PC-9 (cell line): ENCODE results near the gene ASIC5. TPM values are rescaled to one million over a fixed set of nuclear protein-coding genes. Genes with fewer than 3 reads are reported as not detected.

ENCODE experiments used
- BruUV-seq: library from RNA; stranded (reverse); fragments of 400-500 nt; replicated peaks from 2 replicates; lab custom pipeline; 2021; lab: Mats Ljungman, UMichigan
- CTCF ChIA-PET: fragments of 300-600 bp; sonication (Branson Sonifier 250); formaldehyde crosslinking; loops from one replicate; lab custom pipeline; 2022; ENCODE audit warnings: antibody characterized with exemption; lab: Charles Lee
- POLR2A ChIA-PET: fragments of 300-600 bp; sonication (Branson Sonifier 250); formaldehyde crosslinking; loops from one replicate; lab custom pipeline; 2022; ENCODE audit warnings: antibody characterized with exemption; ENCODE audit not compliant: unreplicated experiment; lab: Charles Lee
- DNase-seq, 2 experiments: peaks; one replicate each; pipeline versions ENCODE4 v3.0.0 to v3.0.0-alpha.2; 2015 to 2022; ENCODE audit warnings: mixed read lengths in 1 of 2
- H2AFZ ChIP-seq: fragments of 200-600 bp; sonication (generic); 2 replicates; pipeline ENCODE4 v1.8.1; 2017; ENCODE audit warnings: antibody characterized with exemption
- H3F3A ChIP-seq: fragments of 200-600 bp; sonication (generic); 2 replicates; pipeline ENCODE4 v1.8.1; 2017; ENCODE audit warnings: antibody characterized with exemption, mild to moderate bottlenecking, low read depth; ENCODE audit not compliant: insufficient read depth
- H3K27ac ChIP-seq: fragments of 200-600 bp; sonication (generic); 2 replicates; pipeline ENCODE4 v1.6.1; 2016; ENCODE audit warnings: mixed run types
- H3K27me3 ChIP-seq: fragments of 200-600 bp; sonication (generic); 2 replicates; pipeline ENCODE4 v1.6.1; 2016; ENCODE audit warnings: low read depth, mixed run types; ENCODE audit not compliant: insufficient read depth
- H3K36me3 ChIP-seq: fragments of 200-600 bp; sonication (generic); 2 replicates; pipeline ENCODE4 v1.6.1; 2016; ENCODE audit warnings: low read depth, mixed run types
- H3K4me1 ChIP-seq: fragments of 200-600 bp; sonication (generic); replicated peaks from 2 replicates; pipeline ENCODE4 v1.6.1; 2016; ENCODE audit warnings: mixed run types; ENCODE audit not compliant: insufficient read depth
- H3K4me2 ChIP-seq: fragments of 200-600 bp; sonication (generic); 2 replicates; pipeline ENCODE4 v1.6.1; 2017; ENCODE audit warnings: mixed run types
- H3K4me3 ChIP-seq: fragments of 200-600 bp; sonication (generic); 2 replicates; pipeline ENCODE4 v1.6.1; 2016; ENCODE audit warnings: mixed run types
- H3K79me2 ChIP-seq: fragments of 200-600 bp; sonication (generic); 2 replicates; pipeline ENCODE4 v1.6.1; 2017; ENCODE audit warnings: low read depth, mixed run types
- H3K9me2 ChIP-seq: fragments of 200-600 bp; sonication (generic); 2 replicates; pipeline ENCODE4 v1.8.1; 2017; ENCODE audit warnings: mild to moderate bottlenecking; ENCODE audit not compliant: insufficient read depth
- H3K9me3 ChIP-seq: fragments of 200-600 bp; sonication (generic); 2 replicates; pipeline ENCODE4 v1.8.1; 2016; ENCODE audit warnings: low read depth; ENCODE audit not compliant: insufficient read depth
- H4K20me1 ChIP-seq: fragments of 200-600 bp; sonication (generic); 2 replicates; pipeline ENCODE4 v1.8.1; 2017; ENCODE audit not compliant: insufficient read depth
- EZH2 ChIP-seq: fragments of 200-600 bp; sonication (generic); IDR thresholded peaks from 2 replicates; pipeline ENCODE4 v1.8.0; 2017; ENCODE audit warnings: antibody characterized with exemption, low read depth
- intact Hi-C: fragments of 100-400 bp; cut with micrococcal nuclease; formaldehyde crosslinking; loops from one replicate; pipeline ENCODE4 v1.10.0; 2022; ENCODE audit not compliant: unreplicated experiment
- total RNA-seq: library from RNA; stranded (reverse); gene quantifications from 2 replicates; pipeline ENCODE4 v1.2.3, GENCODE V29; 2021
- TF ChIP-seq, protein P1 (sequence below): fragments of 200-600 bp; sonication (generic); conservative IDR thresholded peaks from 2 replicates; pipeline ENCODE4 v1.6.1; 2017; ENCODE audit warnings: mixed run types, antibody characterized with exemption, mild to moderate bottlenecking, moderate library complexity

ASIC5 gene
- total RNA-seq, 1 experiment from 2014 or later: not detected

DNA sequence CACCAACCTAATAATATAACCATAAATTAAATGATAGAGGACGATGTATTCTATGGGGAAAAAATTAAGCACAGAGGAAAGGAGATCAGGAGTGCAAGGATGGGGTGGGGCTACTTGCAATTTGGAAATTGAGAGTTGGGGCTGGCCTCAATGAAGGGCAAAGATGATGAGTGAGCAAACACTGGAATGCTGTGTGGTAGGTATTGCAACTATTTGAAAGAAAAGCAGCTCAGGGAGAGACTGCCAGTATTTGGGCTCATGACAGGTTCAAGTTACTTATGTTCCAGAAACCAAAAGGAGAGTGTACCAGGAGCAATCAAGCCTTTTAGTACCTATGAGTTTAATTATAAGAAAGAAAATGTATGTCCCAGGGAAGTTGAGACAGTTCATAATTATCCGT lies 47.4 kb downstream of the ASIC5 start:
- TF ChIP-seq, protein P1, sequence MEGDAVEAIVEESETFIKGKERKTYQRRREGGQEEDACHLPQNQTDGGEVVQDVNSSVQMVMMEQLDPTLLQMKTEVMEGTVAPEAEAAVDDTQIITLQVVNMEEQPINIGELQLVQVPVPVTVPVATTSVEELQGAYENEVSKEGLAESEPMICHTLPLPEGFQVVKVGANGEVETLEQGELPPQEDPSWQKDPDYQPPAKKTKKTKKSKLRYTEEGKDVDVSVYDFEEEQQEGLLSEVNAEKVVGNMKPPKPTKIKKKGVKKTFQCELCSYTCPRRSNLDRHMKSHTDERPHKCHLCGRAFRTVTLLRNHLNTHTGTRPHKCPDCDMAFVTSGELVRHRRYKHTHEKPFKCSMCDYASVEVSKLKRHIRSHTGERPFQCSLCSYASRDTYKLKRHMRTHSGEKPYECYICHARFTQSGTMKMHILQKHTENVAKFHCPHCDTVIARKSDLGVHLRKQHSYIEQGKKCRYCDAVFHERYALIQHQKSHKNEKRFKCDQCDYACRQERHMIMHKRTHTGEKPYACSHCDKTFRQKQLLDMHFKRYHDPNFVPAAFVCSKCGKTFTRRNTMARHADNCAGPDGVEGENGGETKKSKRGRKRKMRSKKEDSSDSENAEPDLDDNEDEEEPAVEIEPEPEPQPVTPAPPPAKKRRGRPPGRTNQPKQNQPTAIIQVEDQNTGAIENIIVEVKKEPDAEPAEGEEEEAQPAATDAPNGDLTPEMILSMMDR: no peak
- no peaks in the 10 kb centered on the region for H3K9me3 ChIP-seq
- H3K4me3 ChIP-seq: no peak overlapping the region
- H3K27ac ChIP-seq: no peak overlapping the region
- H2AFZ ChIP-seq: no peak overlapping the region
- 0 out of 2 replicates have a peak, but pooled peaks cover 4% of the 10 kb centered on the region for H3K4me1 ChIP-seq
- no peaks in the 10 kb centered on the region for H3K79me2 ChIP-seq
- ChIA-PET CTCF (no interaction called here), POLR2A (interaction anchor here (0.6 kb wide), 1 partner anchor 1336 kb away, joined by 3 read pairs; no protein-coding TSS in a partner anchor)
- no peaks in the 10 kb centered on the region for H3K27me3 ChIP-seq
- no peaks in the 10 kb centered on the region for H3F3A ChIP-seq
- no peaks in the 10 kb centered on the region for H4K20me1 ChIP-seq
- no peaks in the 10 kb centered on the region for H3K36me3 ChIP-seq
- no TSS peak for BruUV-seq
- no peak overlapping the region for H3K4me2 ChIP-seq
- no peak for DNase-seq
- H3K9me2 ChIP-seq: no peaks in the 10 kb centered on the region
- intact Hi-C loops: no loop called here

DNA sequence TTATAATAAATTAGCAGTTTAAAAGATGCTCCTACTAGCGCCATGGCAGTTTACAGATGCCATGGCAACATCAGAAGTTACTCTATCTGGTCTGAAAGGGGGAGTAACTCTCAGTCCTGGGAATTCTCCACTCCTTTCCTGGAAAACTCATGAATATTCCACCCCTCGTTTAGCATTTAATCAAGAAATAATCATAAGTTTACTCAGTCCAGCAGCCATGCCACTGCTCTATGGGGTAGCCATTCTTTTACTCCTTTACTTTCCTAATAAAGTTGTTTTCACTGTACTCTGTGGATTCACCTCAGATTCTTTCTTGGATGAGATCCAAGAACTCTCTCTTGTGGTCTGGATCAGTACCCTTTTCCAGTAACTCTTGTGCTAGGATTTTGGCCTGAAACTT lies 55.0 kb downstream of the ASIC5 start:
- H3K4me1 ChIP-seq: no peaks in the 10 kb centered on the region
- ChIA-PET POLR2A (no interaction called here), CTCF (interaction anchor here (0.5 kb wide), 1 partner anchor 838 kb away, joined by 3 read pairs; no protein-coding TSS in a partner anchor)
- no peaks in the 10 kb centered on the region for H3K79me2 ChIP-seq
- no peak overlapping the region for H3K4me2 ChIP-seq
- intact Hi-C loops: no loop called here
- H3K4me3 ChIP-seq: no peak overlapping the region
- no peak for TF ChIP-seq EZH2
- TF ChIP-seq, protein P1: no peak
- H3K9me2 ChIP-seq: no peaks in the 10 kb centered on the region
- no TSS peak for BruUV-seq
- H3K9me3 ChIP-seq: no peaks in the 10 kb centered on the region
- DNase-seq: no peak
- H3K36me3 ChIP-seq: no peaks in the 10 kb centered on the region
- H2AFZ ChIP-seq: no peak overlapping the region
- H3K27me3 ChIP-seq: no peaks in the 10 kb centered on the region
- no peak overlapping the region for H3K27ac ChIP-seq
- H4K20me1 ChIP-seq: no peaks in the 10 kb centered on the region
- H3F3A ChIP-seq: no peaks in the 10 kb centered on the region

DNA sequence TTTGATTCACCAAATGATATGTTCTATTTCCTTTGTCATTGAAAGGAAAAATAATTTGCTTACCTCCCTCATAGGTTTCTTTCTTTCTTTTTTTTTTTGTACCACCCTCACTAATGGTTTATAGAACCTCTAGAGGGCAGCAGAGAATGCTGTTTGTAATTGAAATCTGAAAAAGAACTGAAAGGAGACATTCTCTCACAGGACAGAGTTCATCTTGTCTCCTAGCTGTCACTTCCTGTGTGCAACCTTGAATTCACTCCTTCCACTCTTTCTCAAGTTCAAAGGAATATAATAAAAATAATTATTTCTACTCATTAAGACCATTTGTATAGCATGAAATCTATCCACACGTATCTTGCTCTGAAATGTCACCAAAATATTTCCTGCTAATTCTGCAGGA lies 56.2 kb downstream of the ASIC5 start:
- H3K9me3 ChIP-seq: no peaks in the 10 kb centered on the region
- H3K27ac ChIP-seq: no peak overlapping the region
- H3K9me2 ChIP-seq: no peaks in the 10 kb centered on the region
- no peak for DNase-seq
- no peaks in the 10 kb centered on the region for H4K20me1 ChIP-seq
- ChIA-PET CTCF (interaction anchor here (0.8 kb wide), 1 partner anchor 144 kb away, joined by 3 read pairs; the partner anchor contains the start of gene CTSO), POLR2A (no interaction called here)
- H3K79me2 ChIP-seq: no peaks in the 10 kb centered on the region
- no TSS peak for BruUV-seq
- no peak overlapping the region for H3K4me2 ChIP-seq
- H3F3A ChIP-seq: no peaks in the 10 kb centered on the region
- intact Hi-C loops: loop anchor here (1.0 kb wide), 1 partner anchor 143 kb away; the partner anchor contains the start of gene CTSO
- no peak overlapping the region for H3K4me3 ChIP-seq
- no peak for TF ChIP-seq EZH2
- TF ChIP-seq, protein P1: peak; percentile 66
- no peaks in the 10 kb centered on the region for H3K36me3 ChIP-seq
- H3K27me3 ChIP-seq: no peaks in the 10 kb centered on the region
- H2AFZ ChIP-seq: no peak overlapping the region
- H3K4me1 ChIP-seq: no peaks in the 10 kb centered on the region
